GM21515 (cell line): ENCODE measurements around the gene IL1F10.

Experiments used
- ATAC-seq: cut with Tn5 transposase; IDR thresholded peaks from one replicate; pipeline ENCODE4 v1.9.1; 2021; ENCODE audit not compliant: unreplicated experiment

The IL1F10 gene

DNA sequence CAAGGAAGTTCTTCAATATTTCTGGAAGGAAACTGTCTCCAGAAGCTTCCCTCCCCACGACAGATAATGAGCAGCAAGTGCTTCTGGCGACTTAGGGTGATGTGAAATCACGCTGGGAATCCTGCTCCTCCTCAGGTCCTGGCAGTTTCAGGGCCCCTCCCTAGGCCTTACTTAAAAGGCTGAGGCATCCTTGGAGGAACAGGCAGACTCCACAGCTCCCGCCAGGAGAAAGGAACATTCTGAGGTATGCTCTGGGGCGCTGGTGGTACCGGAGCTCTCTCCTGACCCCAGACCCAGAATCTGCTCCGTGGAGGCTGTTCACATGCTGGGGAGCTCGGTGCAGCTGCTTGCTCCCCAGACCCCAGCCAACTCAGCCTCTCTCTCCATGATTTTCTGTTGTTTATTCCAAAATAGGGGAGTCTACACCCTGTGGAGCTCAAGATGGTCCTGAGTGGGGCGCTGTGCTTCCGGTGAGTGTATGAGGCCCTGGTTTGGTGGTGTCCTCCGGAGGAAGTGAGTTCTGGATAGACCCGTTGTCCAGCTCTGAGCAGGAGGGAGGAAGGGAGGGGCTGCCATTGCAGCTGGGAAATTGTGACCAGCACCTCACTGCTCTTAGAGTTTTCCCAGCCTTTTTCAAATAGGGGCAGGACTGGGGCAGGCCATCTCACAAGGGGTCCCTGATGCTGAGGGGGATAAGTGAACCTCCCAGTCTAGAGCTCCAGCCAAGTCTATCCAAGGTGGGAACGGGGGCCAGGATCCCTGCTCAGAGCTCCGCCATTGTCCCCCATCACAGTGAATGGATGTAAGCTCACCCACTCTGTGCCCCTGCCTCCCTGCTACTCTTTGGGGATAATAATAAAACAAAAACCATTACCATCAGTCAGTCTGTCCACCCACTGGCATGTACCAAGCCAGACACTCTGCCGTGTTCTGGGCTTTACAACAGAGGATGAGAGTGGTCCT lies 8.5 kb upstream of the IL1F10 start, which contains the start of gene IL36RN:
Gene IL36RN (plus strand): TSS at position 201 of the 963 bp plus-strand sequence. CDS start 241 bp downstream, at position 442.
- no peak for ATAC-seq

DNA sequence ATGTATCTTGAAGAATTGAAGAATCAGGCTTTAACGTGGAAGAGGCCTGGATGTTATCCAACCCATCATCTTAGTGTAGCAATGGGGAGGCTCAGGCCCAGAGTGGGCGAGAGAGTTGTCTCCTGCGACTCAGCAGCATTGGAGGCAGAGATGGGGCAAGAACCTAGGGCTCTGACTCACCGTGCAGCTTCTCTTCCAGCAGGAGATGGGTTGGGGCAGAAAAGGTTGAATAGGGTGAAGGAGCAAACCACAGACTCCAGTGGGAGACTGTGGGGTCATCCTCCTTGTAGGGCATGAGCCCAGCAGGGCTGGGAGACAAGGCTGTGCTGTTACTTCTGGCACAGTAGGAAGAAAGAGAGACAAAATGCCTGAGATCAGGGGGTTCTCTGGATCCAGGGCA lies 7.4 kb upstream of the IL1F10 start:
- no peak for ATAC-seq

DNA sequence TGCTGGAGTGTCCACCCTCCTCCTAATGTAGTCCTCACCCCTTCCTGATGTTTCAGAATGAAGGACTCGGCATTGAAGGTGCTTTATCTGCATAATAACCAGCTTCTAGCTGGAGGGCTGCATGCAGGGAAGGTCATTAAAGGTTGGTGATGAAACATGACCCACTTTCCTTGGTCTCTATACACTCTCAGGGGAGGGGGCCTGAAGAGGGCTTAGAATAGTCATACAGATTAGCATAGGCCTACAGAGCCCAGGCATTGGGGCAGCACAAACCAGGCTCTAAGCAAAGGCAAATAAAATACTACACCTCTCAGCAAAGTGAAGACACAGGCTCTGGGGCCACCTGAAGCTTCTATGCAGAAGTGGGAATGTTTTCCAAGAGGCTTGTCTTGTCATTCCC lies 7.0 kb upstream of the IL1F10 start:
- no peak for ATAC-seq

DNA sequence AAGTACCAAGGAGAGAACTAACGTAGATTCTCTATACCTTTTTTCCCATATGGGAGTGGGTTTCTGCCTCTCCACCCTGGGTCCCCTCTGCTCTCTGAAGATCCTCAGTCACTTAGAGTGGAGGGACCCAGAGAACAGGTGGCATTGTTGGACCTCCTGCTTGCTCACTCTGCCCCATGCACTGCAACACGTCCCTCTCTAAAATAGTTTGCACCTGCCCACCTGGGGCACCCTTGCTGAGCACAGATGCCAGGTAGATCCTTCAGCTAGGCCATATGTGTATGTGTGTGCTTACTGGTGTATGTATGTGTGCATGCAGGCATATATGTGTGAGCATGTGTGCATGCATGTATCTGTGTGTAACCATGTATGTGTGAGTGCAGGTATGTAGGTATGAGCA lies 6.5 kb upstream of the IL1F10 start:
- no peak for ATAC-seq

DNA sequence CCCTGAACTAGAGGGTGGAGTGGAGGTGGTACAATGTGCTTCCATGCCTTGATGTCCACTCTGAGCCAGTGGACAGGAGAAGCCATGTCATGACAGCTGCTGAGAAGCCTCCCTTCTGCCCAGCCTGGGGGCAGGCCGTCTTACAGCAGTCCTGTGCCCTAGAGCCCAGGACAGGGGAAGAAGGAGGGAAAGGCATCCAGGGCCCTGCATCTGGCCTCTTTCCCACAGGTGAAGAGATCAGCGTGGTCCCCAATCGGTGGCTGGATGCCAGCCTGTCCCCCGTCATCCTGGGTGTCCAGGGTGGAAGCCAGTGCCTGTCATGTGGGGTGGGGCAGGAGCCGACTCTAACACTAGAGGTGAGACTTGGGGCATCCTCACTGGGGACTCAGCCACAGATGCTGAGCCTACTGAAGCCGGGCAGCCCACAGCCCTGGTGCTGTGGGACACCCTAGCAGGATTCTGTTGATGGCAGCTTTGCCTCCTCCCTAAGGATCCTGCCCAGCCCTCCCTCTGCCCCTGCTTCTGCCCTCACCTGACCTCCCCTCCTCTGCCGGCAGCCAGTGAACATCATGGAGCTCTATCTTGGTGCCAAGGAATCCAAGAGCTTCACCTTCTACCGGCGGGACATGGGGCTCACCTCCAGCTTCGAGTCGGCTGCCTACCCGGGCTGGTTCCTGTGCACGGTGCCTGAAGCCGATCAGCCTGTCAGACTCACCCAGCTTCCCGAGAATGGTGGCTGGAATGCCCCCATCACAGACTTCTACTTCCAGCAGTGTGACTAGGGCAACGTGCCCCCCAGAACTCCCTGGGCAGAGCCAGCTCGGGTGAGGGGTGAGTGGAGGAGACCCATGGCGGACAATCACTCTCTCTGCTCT lies 5.6 kb upstream of the IL1F10 start:
- no peak for ATAC-seq

DNA sequence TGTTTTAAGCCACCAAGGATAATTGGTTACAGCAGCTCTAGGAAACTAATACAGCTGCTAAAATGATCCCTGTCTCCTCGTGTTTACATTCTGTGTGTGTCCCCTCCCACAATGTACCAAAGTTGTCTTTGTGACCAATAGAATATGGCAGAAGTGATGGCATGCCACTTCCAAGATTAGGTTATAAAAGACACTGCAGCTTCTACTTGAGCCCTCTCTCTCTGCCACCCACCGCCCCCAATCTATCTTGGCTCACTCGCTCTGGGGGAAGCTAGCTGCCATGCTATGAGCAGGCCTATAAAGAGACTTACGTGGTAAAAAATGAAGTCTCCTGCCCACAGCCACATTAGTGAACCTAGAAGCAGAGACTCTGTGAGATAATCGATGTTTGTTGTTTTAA lies 3.5 kb upstream of the IL1F10 start:
- no peak for ATAC-seq

DNA sequence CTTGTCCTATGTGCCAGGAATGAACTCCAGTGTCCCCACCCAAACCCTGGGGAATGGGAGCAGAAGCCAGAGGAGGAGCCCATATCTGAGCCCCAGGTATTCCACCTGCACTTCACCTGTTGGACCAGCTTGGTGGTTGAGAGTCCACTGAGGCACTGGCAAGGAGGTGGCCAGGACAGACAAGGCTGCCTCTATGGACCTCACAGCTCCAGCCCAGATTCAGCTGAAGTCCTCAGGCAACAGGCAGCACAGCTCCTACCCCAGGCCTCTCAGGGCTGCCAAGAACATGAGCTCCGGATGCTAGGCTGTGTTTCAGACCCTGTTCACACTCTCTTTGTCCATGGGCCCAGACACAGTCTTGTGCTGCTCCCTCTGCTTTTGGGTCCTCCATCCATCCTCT lies 2.9 kb upstream of the IL1F10 start:
- no peak for ATAC-seq

DNA sequence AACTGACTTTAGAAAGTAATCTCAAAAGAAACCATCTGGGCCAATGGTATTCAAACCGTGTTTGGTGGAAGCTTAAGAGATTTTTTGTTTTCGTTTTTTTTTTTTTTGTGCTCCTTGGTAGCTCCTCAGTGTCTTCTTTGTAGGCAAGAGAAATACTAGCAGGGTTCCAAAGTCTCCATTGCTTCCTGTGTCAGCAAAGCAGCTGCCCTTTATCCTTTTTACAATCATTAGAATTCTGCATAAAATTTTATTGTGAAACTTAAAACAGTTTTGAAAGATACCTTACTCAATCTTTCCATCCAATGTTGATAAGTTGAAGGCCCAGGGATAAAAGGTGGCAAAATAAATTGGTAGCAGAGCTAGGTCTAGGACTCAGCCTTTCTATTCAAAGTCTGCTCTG lies 479 bp downstream of the IL1F10 start:
- no peak for ATAC-seq

DNA sequence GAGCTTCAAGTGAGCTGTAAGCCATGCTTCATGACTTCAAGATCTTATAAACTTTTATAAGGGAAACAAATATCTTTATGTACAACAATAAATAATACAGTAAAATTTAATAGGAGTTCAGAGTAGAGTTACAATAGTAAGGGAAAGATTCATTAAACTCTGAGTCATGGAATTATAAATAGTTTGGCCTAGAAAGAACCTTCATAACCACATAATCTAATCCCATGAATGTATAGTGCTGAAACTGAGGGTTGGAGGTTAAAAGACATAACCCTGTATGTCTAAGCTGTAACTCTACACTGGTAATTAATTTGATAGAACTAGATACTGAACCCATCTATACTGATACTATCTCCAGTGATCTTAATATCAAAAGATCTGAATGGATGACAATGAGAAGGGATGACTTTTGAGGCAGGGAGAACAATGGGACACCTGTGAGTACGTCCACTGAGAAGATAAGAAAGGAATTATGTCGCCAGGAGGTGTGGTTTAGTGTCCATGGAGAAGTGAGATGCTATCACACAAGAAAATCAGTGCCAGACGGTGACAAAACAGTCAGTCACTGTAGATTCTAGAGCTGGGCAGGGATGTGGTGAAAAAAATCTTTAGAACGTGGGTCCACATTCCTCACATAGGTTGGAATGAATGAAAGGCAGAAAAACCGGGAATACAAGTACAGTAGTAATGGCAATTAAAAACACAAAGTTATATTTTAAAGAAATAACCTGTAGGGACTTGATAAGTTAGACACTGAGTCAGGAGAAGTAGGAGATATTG lies 1.1 kb downstream of the IL1F10 start:
- no peak for ATAC-seq

DNA sequence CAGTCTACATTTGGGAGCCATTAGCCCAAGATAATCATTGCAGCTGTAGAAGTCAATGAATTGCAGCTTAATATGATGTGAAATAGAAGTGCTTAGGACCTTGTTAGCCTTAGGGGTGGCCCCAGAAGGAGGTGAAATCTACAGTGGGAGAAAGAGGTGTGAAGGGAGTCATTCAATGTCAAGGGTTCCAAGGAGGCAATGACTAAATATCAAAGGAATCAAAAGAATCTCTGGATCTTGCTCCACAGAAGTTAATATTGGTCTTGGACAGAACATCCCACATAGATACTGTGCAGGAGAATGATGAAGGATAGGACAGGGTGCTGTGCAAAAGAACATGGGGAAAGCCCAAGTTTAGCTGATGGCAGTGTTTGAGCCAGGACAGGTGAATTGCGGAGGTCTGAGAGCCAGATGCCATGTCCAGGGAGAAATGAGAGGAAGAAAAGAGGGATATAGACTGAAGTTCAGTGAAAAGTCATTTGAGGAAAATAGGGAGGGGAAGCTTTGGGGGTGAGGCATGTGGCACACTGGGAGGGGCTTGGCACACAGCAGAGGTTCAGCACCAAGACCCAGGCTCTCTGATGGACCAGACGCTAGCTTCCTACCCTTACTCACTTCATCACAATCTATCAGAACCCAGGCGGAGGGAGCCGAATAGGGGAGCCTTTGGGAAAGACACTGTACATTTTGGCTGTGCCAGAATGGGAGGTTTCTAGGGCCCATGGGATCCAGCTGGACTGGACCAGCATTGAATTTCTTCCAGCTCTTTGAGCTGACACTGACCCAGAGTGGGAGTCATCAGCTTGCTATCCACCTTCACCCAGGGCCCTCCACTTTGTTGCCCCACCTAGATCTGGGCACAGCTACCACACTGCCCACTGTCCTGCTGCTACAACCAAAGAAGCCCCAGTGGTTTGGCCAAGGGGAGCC lies 2.2 kb downstream of the IL1F10 start:
- ATAC-seq = no peak

DNA sequence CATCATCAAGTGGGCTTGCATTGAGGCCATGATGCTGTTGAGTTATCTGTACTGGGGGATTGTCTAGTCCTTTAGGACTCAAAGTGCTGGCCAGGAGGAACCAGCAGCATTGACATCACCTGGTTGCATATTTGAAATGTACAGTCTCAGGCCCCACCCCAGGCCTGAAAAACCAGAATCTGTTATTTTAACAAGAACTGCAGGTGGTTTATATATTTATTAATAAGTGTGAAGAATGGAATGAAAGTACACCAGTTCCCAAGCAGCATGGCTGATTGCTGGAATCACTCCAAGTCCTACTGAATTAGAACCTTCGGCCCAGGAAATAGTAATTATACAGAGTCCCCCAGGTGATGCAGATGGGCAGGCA lies 2.8 kb downstream of the IL1F10 start:
- no peak for ATAC-seq

DNA sequence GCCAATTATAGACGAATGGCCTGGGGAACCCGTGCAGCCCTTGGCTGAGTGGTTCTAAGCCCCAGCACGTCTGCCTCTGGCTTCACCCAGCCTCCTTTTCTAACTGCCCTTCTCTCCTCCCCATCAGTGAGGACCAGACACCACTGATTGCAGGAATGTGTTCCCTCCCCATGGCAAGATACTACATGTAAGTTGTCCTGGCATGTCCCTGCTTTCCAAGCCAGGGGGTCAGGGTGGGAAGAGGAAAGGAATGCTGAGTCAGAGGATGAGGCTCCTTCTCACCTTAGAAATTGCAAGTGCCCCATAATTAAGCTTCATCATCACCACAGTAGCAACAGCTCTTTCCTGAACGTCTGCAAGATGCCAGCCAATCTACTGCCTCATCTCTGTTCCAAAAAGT lies 4.8 kb downstream of the IL1F10 start:
- ATAC-seq = no peak

DNA sequence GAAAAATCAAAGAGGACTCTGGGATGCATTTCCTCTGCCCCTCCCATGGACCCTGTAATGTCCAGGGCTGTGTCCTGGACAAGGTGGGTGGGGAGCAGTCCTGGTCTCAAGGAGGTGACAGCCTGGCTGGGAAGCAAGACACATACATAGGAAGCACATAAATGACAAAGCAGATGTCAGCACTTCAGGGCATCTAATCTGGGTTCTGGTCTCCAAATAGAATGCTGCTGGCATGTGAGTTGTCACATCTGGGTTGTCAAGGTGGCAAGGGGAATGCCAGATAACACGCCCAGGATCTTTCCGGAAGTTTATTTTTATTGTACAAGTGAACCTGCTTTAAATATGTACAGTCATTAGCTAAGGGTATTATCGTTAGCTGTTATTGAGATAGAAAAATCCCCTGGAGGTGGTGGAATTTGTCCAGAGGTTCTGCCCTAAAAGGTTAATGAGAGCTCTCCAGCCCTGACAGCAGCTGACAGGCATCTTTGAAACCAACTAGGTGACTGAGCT lies 5.6 kb downstream of the IL1F10 start:
- no peak for ATAC-seq

DNA sequence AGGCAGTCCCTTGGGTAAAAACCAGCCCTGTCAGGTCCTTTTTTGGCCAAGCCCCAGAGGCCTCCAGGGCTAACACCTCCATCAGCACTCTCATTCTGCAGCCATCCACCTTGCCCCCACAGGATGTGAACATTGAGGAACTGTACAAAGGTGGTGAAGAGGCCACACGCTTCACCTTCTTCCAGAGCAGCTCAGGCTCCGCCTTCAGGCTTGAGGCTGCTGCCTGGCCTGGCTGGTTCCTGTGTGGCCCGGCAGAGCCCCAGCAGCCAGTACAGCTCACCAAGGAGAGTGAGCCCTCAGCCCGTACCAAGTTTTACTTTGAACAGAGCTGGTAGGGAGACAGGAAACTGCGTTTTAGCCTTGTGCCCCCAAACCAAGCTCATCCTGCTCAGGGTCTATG lies 7.3 kb downstream of the IL1F10 start:
- ATAC-seq = no peak

DNA sequence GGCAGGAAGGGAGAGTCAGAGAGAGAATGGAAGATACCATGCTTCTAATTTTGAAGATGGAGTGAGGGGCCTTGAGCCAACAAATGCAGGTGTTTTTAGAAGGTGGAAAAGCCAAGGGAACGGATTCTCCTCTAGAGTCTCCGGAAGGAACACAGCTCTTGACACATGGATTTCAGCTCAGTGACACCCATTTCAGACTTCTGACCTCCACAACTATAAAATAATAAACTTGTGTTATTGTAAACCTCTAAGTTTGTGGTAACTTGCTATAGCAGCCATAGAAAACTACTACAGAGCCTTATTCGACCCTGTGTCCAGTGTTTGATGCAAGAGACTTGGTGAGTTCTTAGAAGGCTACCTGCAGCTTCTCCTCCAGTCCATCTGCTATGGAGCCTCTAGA lies 7.8 kb downstream of the IL1F10 start:
- no peak for ATAC-seq

DNA sequence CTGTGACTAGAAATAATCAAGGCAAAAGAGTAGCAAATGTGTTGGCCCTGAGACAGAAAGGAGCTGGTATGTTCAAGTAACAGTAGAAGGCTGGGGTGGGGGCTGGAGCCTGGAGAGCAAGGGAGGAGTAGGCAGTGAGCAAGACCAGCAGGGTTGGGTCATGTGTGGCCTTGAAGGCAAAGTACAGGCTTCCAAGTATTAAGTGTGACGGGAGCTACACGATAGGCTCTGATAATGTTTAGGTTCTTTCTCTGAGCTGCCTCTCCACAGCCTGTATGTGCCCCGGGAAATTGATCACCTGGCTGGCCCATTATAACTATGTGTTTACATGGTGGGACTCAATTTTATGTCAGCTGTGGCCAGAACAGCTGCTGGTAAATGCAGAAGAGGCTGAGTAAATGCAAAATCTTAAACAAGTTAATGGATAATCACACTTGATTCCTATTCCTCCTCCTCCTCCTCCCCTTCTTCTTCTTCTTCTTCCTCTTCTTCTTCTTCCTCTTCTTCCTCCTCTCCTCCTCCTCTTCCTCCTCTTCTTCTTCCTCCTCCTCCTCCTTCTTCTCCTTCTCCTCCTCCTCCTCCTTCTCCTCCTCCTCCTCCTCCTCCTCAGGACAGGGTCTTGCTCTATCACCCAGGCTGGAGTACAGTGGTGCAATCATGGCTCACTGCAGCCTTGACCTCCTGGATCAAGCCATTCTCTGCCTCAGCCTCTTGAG lies 9.3 kb downstream of the IL1F10 start:
- no peak for ATAC-seq

DNA sequence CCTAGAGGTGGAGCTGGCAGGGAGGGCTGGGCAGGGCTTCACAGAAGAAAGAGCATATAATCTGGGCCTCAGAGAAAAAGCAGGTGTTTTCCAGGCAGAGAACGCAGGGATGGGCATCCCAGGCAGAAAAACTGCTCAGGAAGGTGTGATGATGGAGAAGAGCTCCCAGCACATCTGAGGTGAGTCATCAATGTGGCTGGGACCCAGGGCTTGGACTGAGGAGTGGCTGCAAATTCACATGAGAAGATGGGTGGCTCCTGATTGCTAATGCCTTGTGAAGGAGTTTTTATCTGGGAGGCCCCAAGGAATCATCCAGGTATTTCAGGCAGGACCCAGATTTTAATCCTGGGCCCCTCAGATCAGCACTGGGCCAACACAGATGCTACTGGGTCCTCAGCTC lies 10.2 kb downstream of the IL1F10 start:
- no peak for ATAC-seq

DNA sequence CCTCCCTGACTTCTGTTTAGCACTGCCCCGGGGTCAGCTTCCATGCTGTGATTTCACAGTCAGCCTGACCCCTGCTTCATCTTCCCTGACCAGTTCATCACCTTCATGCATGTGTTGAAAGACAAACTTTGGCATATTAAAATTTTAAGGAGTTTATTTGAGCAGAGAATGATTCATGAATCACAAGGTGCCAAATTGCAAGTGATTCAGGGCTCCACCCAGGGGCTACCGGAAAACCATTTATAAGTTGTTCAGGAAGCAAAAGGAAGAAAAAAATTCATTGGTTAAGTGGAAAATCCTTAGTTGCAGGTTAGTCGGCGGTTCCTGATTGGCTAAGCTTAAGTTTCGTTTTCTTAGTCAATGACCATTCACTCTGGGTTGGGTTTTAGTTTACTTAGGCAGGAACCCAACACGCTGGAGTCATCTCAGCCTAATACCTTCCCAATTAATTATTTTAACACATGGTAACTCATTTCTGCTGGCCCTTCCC lies 10.6 kb downstream of the IL1F10 start:
- no peak for ATAC-seq

DNA sequence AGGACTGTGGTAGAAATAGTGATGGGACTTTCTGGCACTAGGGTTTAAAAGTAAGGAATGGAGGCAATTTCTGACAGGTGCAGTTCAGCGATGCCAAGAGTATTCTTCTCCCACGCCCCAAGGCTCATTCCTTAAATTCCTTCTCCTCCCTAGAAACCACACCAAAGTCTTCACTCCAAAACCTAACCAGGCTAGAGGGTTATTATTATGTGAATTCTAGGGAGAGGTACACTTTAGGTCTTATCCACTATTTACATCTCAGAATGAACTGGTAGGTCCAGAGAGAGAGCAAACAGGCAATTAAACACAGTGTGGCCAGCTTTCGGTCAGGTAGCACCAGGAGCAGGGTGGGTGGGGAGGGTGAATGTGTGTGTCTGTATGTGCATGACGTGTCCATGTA lies 11.4 kb downstream of the IL1F10 start:
- ATAC-seq = no peak
